NB4 (cell line): ENCODE measurements around the gene VPS37C.
"Not testable (repeated sequence)": the region's sequence is repeated elsewhere in the genome, so short reads cannot be mapped to it uniquely, and the experiment has no call there.

ENCODE experiments used
- MYC ChIP-seq: IDR thresholded peaks from 2 replicates; pipeline ENCODE4 v1.6.1; 2011; ENCODE audit warnings: low read depth, low read length
- POLR2A ChIP-seq: IDR thresholded peaks from 2 replicates; pipeline ENCODE4 v1.6.1; 2011; ENCODE audit warnings: mild to moderate bottlenecking; ENCODE audit not compliant: insufficient read length; ENCODE audit errors: extremely low read depth
- TF ChIP-seq, protein P1 (sequence below): IDR thresholded peaks from one replicate; pipeline ENCODE4 v1.5.1; 2012; ENCODE audit warnings: low read depth, low read length
- TF ChIP-seq, protein P2 (sequence below): IDR thresholded peaks from 2 replicates; pipeline ENCODE4 v1.6.1; 2011; ENCODE audit warnings: low read depth, low read length

DNA sequence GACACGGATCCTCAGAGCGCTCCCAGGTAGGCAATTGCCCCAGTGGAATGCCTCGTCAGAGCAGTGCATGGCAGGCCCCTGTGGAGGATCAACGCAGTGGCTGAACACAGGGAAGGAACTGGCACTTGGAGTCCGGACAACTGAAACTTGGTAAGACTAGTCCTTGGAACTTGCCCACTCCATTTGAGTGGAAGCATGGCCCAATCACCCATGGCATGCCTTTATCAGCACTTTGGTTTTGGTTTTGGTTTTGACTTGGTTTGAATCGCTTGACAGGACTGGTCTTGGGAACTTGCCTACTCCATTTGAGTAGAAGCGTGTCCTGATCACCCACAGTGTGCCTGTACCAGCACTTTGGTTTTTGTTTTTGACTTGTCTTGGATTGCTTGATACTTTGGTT is 67.1 kb downstream of the VPS37C start:
- TF ChIP-seq, protein P1, sequence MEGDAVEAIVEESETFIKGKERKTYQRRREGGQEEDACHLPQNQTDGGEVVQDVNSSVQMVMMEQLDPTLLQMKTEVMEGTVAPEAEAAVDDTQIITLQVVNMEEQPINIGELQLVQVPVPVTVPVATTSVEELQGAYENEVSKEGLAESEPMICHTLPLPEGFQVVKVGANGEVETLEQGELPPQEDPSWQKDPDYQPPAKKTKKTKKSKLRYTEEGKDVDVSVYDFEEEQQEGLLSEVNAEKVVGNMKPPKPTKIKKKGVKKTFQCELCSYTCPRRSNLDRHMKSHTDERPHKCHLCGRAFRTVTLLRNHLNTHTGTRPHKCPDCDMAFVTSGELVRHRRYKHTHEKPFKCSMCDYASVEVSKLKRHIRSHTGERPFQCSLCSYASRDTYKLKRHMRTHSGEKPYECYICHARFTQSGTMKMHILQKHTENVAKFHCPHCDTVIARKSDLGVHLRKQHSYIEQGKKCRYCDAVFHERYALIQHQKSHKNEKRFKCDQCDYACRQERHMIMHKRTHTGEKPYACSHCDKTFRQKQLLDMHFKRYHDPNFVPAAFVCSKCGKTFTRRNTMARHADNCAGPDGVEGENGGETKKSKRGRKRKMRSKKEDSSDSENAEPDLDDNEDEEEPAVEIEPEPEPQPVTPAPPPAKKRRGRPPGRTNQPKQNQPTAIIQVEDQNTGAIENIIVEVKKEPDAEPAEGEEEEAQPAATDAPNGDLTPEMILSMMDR: not testable (repeated sequence)
- not testable (repeated sequence) for TF ChIP-seq POLR2A, MYC
- TF ChIP-seq, protein P2, sequence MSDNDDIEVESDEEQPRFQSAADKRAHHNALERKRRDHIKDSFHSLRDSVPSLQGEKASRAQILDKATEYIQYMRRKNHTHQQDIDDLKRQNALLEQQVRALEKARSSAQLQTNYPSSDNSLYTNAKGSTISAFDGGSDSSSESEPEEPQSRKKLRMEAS: not testable (repeated sequence)
